ENCODE data around the gene ADCYAP1R1.

DNA sequence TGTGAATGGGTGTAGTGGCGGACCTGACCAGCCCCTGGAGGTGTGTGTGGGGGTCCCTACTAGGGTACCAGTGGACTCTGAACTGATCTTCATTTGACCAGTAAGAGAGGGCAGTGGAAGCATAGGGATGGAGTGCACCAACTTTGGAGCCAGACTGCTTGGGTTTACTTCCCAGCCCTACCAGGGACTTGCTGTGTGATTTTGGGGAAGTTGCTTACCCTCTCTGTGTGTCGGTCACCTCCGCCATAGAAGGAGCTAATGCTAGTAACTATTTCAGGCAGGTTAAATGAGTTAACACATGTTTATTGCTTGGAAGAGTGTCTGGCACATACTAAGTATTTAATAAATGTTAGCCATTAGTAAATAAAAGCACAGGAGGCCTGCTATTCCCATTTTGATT, 6.6 kb downstream of the ADCYAP1R1 start:
- TF ChIP-seq POLR2AphosphoS5 (IDR thresholded peaks at IDR 0.05; ENCODE audit: low read depth, low read length) (no peak), CTCF (IDR thresholded peaks at IDR 0.05 in 2 of 3, conservative IDR thresholded peaks at IDR 0.05 in 1 of 3; ENCODE audit: borderline replicate concordance in 1 of 3, insufficient read depth in 1 of 3, low read depth in 2 of 3, low read length in 2 of 3) (no peak), RAD21 (IDR thresholded peaks at IDR 0.05; ENCODE audit: low read depth) (no peak), YY1 (IDR thresholded peaks at IDR 0.05; ENCODE audit: extremely low read depth, insufficient replicate concordance, low read depth, low read length) (no peak), ZFX (IDR thresholded peaks at IDR 0.05) (no peak), ZNF274 (IDR thresholded peaks at IDR 0.05; ENCODE audit: low read depth, low read length) (no peak), EZH2 (IDR thresholded peaks at IDR 0.05) (no peak), POLR2A (IDR thresholded peaks at IDR 0.05; ENCODE audit: borderline replicate concordance, extremely low read depth, insufficient read depth, insufficient read length) (no peak), MAX (IDR thresholded peaks at IDR 0.05) (no peak), CEBPB (IDR thresholded peaks at IDR 0.05; ENCODE audit: low read depth) (no peak)
- TF ChIP-seq, protein P1, sequence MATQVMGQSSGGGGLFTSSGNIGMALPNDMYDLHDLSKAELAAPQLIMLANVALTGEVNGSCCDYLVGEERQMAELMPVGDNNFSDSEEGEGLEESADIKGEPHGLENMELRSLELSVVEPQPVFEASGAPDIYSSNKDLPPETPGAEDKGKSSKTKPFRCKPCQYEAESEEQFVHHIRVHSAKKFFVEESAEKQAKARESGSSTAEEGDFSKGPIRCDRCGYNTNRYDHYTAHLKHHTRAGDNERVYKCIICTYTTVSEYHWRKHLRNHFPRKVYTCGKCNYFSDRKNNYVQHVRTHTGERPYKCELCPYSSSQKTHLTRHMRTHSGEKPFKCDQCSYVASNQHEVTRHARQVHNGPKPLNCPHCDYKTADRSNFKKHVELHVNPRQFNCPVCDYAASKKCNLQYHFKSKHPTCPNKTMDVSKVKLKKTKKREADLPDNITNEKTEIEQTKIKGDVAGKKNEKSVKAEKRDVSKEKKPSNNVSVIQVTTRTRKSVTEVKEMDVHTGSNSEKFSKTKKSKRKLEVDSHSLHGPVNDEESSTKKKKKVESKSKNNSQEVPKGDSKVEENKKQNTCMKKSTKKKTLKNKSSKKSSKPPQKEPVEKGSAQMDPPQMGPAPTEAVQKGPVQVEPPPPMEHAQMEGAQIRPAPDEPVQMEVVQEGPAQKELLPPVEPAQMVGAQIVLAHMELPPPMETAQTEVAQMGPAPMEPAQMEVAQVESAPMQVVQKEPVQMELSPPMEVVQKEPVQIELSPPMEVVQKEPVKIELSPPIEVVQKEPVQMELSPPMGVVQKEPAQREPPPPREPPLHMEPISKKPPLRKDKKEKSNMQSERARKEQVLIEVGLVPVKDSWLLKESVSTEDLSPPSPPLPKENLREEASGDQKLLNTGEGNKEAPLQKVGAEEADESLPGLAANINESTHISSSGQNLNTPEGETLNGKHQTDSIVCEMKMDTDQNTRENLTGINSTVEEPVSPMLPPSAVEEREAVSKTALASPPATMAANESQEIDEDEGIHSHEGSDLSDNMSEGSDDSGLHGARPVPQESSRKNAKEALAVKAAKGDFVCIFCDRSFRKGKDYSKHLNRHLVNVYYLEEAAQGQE (IDR thresholded peaks at IDR 0.05; ENCODE audit: low read depth) = no peak

Measured in HCT116 (cell line).